Skeletal muscle tissue (tissue), 4 donors: ENCODE results near the gene C1QTNF6. TPM values are rescaled to one million over a fixed set of nuclear protein-coding genes. Genes with fewer than 3 reads are reported as not detected.

ENCODE experiments used
- H3K27ac ChIP-seq: one replicate; pipeline ENCODE4 v1.7.0; 2013; ENCODE audit warnings: mild to moderate bottlenecking, low read depth, low read length, inconsistent platforms
- H3K27me3 ChIP-seq, 3 donors: one replicate each; pipeline ENCODE4 v1.7.0; 2013; ENCODE audit warnings: low read length in 3 of 3; ENCODE audit not compliant: control insufficient read depth in 3 of 3, insufficient read depth in 3 of 3
- H3K36me3 ChIP-seq, 3 donors: one replicate each; pipeline ENCODE4 v1.7.0; 2013; ENCODE audit warnings: low read length in 3 of 3; ENCODE audit not compliant: control insufficient read depth in 3 of 3, insufficient read depth in 3 of 3
- H3K4me1 ChIP-seq, 3 donors: one replicate each; pipeline ENCODE4 v1.7.0; 2013; ENCODE audit warnings: low read length in 3 of 3, mild to moderate bottlenecking in 3 of 3; ENCODE audit not compliant: control insufficient read depth in 3 of 3, insufficient read depth in 3 of 3
- H3K4me3 ChIP-seq, 3 donors: one replicate each; pipeline ENCODE4 v1.7.0; 2013; ENCODE audit warnings: low read length in 3 of 3
- H3K9ac ChIP-seq, 3 donors: one replicate each; pipeline ENCODE4 v1.7.0; 2013; ENCODE audit warnings: low read length in 3 of 3, mild to moderate bottlenecking in 3 of 3, moderate library complexity in 2 of 3, low read depth in 1 of 3
- H3K9me3 ChIP-seq, 3 donors: one replicate each; pipeline ENCODE4 v1.7.0; 2013; ENCODE audit warnings: low read length in 3 of 3; ENCODE audit not compliant: control insufficient read depth in 3 of 3
- total RNA-seq: library from RNA; depleted of rRNA; stranded (reverse); fragments of >200 nt; gene quantifications from one replicate; pipeline ENCODE4 v1.2.3, GENCODE V29; 2014
- donor health status: Osteomylitis.

The C1QTNF6 gene
- total RNA-seq, 1 donor from 2014 or later, result 6.3 TPM

GRCh38 chr22:37154925-37155712 is 32.9 kb downstream of the C1QTNF6 start:
- Histone ChIP-seq H3K27me3 (peaks cover 10 to 43% (median 24%) of the 10 kb centered on the region in 3 donors), H3K27ac (no peak overlapping the region), H3K4me1 (no peaks in the 10 kb centered on the region), H3K36me3 (no peaks in the 10 kb centered on the region), H3K4me3 (no peak overlapping the region), H3K9ac (no peak overlapping the region), H3K9me3 (peaks cover 0 to 2% (median 0%) of the 10 kb centered on the region in 3 donors)

GRCh38 chr22:37153901-37154300 is 34.1 kb downstream of the C1QTNF6 start:
- Histone ChIP-seq H3K36me3 (no peaks in the 10 kb centered on the region), H3K9me3 (peaks cover 0 to 2% (median 0%) of the 10 kb centered on the region in 3 donors), H3K27ac (no peak overlapping the region), H3K9ac (no peak overlapping the region), H3K4me3 (no peak overlapping the region), H3K4me1 (no peaks in the 10 kb centered on the region), H3K27me3 (peaks cover 10 to 34% (median 16%) of the 10 kb centered on the region in 3 donors)

- Histone ChIP-seq H3K9ac (no peak overlapping the region), H3K36me3 (no peaks in the 10 kb centered on the region), H3K9me3 (peaks cover 0 to 2% (median 0%) of the 10 kb centered on the region in 3 donors), H3K4me1 (no peaks in the 10 kb centered on the region), H3K4me3 (no peak overlapping the region), H3K27ac (no peak overlapping the region), H3K27me3 (peaks cover 1 to 22% (median 20%) of the 10 kb centered on the region in 3 donors)
Observed at GRCh38 chr22:37151401-37151800, 36.6 kb downstream of the C1QTNF6 start.

- Histone ChIP-seq H3K27me3 (peaks cover 0 to 26% (median 18%) of the 10 kb centered on the region in 3 donors), H3K9me3 (peaks cover 0 to 2% (median 0%) of the 10 kb centered on the region in 3 donors), H3K4me1 (no peaks in the 10 kb centered on the region), H3K36me3 (no peaks in the 10 kb centered on the region), H3K27ac (no peak overlapping the region), H3K4me3 (no peak overlapping the region), H3K9ac (no peak overlapping the region)
Observed at GRCh38 chr22:37150701-37151100, 37.3 kb downstream of the C1QTNF6 start.

- H3K27ac ChIP-seq, result no peak overlapping the region
Observed at GRCh38 chr22:37148742-37149665, 39.0 kb downstream of the C1QTNF6 start.

GRCh38 chr22:37148031-37148651 is 39.9 kb downstream of the C1QTNF6 start:
- Histone ChIP-seq H3K9me3 (peaks cover 0 to 2% (median 0%) of the 10 kb centered on the region in 3 donors), H3K36me3 (no peaks in the 10 kb centered on the region), H3K4me1 (no peaks in the 10 kb centered on the region), H3K9ac (no peak overlapping the region), H3K4me3 (no peak overlapping the region), H3K27ac (no peak overlapping the region), H3K27me3 (peaks cover 8 to 31% (median 27%) of the 10 kb centered on the region in 3 donors)

More at GRCh38 chr22:37148742-37149665, 39.0 kb downstream of the C1QTNF6 start:
- Histone ChIP-seq H3K4me1 (no peaks in the 10 kb centered on the region), H3K9ac (no peak overlapping the region), H3K36me3 (no peaks in the 10 kb centered on the region), H3K27me3 (peaks cover 4 to 33% (median 26%) of the 10 kb centered on the region in 3 donors), H3K9me3 (peaks cover 0 to 2% (median 0%) of the 10 kb centered on the region in 3 donors), H3K4me3 (no peak overlapping the region)

- peaks cover 8 to 34% (median 27%) of the 10 kb centered on the region in 3 donors for H3K27me3 ChIP-seq
- no peak overlapping the region for H3K4me3 ChIP-seq
- no peak overlapping the region for H3K27ac ChIP-seq
- no peaks in the 10 kb centered on the region for H3K36me3 ChIP-seq
- H3K4me1 ChIP-seq, result no peaks in the 10 kb centered on the region
- H3K9ac ChIP-seq, result no peak overlapping the region
- H3K9me3 ChIP-seq, result peaks cover 0 to 2% (median 0%) of the 10 kb centered on the region in 3 donors
Observed at GRCh38 chr22:37147186-37147990, 40.7 kb downstream of the C1QTNF6 start.

GRCh38 chr22:37146507-37147180 is 41.4 kb downstream of the C1QTNF6 start:
- no peak overlapping the region for H3K4me3 ChIP-seq
- H3K27ac ChIP-seq, result no peak overlapping the region
- H3K27me3 ChIP-seq, result peaks cover 8 to 35% (median 30%) of the 10 kb centered on the region in 3 donors
- no peaks in the 10 kb centered on the region for H3K36me3 ChIP-seq
- H3K9me3 ChIP-seq, result no peaks in the 10 kb centered on the region
- no peaks in the 10 kb centered on the region for H3K4me1 ChIP-seq
- H3K9ac ChIP-seq, result no peak overlapping the region

GRCh38 chr22:37146051-37146385 is 42.0 kb downstream of the C1QTNF6 start:
- H3K4me1 ChIP-seq, result no peaks in the 10 kb centered on the region
- peaks cover 8 to 38% (median 37%) of the 10 kb centered on the region in 3 donors for H3K27me3 ChIP-seq
- no peak overlapping the region for H3K9ac ChIP-seq
- no peak overlapping the region for H3K4me3 ChIP-seq
- no peak overlapping the region for H3K27ac ChIP-seq
- H3K36me3 ChIP-seq, result no peaks in the 10 kb centered on the region
- no peaks in the 10 kb centered on the region for H3K9me3 ChIP-seq
